K562 (cell line): ENCODE results near the gene PCDHA9. TPM values are rescaled to one million over a fixed set of nuclear protein-coding genes. Genes with fewer than 3 reads are reported as not detected.
A peak's percentile ranks its signal among the peaks of the same experiment; 100 is the strongest.
"Not testable (repeated sequence)": the region's sequence is repeated elsewhere in the genome, so short reads cannot be mapped to it uniquely, and the experiment has no call there.

ENCODE experiments used
- ATAC-seq: fragments of 200-7000 bp; cut with Tn5 transposase; 3 replicates; pipeline ENCODE4 v1.9.1; 2020; ENCODE audit warnings: moderate library complexity
- BruUV-seq: library from RNA; stranded (reverse); fragments of 400-500 nt; replicated peaks from 2 replicates; lab custom pipeline; 2021; lab: Mats Ljungman, UMichigan
- CTCF ChIA-PET: fragments of 300-600 bp; formaldehyde crosslinking; extraction: SDS; loops from one replicate; lab custom pipeline; 2021; ENCODE audit warnings: low intra/inter-chr PET ratio; lab: Yijun Ruan, JAX
- POLR2A ChIA-PET: fragments of 300-600, 350-650 bp; sonication (Branson Sonifier 250); formaldehyde crosslinking; extraction: SDS; loops from one replicate; lab custom pipeline; 2021; ENCODE audit warnings: antibody characterized with exemption, inconsistent platforms; lab: Yijun Ruan, JAX
- DNase-seq, 4 experiments: peaks; one replicate each; pipeline versions ENCODE4 v3.0.0 to v3.0.0-alpha.2; 2011 to 2018; ENCODE audit warnings: low spot score in 3 of 4, mixed read lengths in 3 of 4; ENCODE audit errors: extremely low read depth in 1 of 4
- FAIRE-seq: peaks from 2 replicates; lab custom pipeline; 2011; peaks lifted over from hg19 to GRCh38; lab: Jason Lieb, UNC
- H2AFZ ChIP-seq: 2 replicates; pipeline ENCODE4 v1.6.0; 2011; ENCODE audit warnings: low read depth, low read length, control low read depth, inconsistent platforms
- H3K27ac ChIP-seq: fragments of 200-600 bp; 3 replicates; pipeline ENCODE4 v1.8.0; 2011; ENCODE audit warnings: low read depth, mild to moderate bottlenecking, control low read depth, inconsistent platforms, low read length, moderate library complexity, mixed read lengths; ENCODE audit errors: extremely low read depth
- H3K27me3 ChIP-seq, 2 experiments: fragments of 300-600 bp in 1 of 2; 2 replicates in 1 of 2; 3 replicates in 1 of 2; pipeline versions ENCODE4 v1.6.0 to v1.8.0; 2011; ENCODE audit warnings: inconsistent platforms in 2 of 2, low read length in 2 of 2, mild to moderate bottlenecking in 1 of 2, mixed read lengths in 1 of 2, moderate library complexity in 1 of 2; ENCODE audit not compliant: control insufficient read depth in 2 of 2, insufficient read depth in 2 of 2
- H3K36me3 ChIP-seq: fragments of 300-600 bp; 3 replicates; pipeline ENCODE4 v1.8.0; 2011; ENCODE audit warnings: mild to moderate bottlenecking, low read length, inconsistent platforms; ENCODE audit not compliant: control insufficient read depth, insufficient read depth
- H3K4me1 ChIP-seq, 2 experiments: fragments of 200-600 bp in 1 of 2; replicated peaks in 1 of 2; 2 replicates in 1 of 2; 3 replicates in 1 of 2; pipeline versions ENCODE4 v1.5.1 to v1.8.0; 2011; ENCODE audit warnings: inconsistent platforms in 2 of 2, low read length in 2 of 2, mild to moderate bottlenecking in 1 of 2, mixed read lengths in 1 of 2, moderate library complexity in 1 of 2; ENCODE audit not compliant: control insufficient read depth in 2 of 2, insufficient read depth in 2 of 2
- H3K4me2 ChIP-seq: 2 replicates; pipeline ENCODE4 v1.6.1; 2011; ENCODE audit warnings: low read length, control low read depth, inconsistent platforms, mixed read lengths; ENCODE audit not compliant: insufficient read depth
- H3K4me3 ChIP-seq: fragments of 200-600 bp; sonication (generic), shearing (Covaris generic); 2 replicates; pipeline ENCODE4 v1.5.1; 2016; ENCODE audit warnings: control low read depth, inconsistent platforms
- H3K79me2 ChIP-seq: fragments of 200-600 bp; 3 replicates; pipeline ENCODE4 v1.8.0; 2011; ENCODE audit warnings: low read length, inconsistent platforms; ENCODE audit not compliant: control insufficient read depth, insufficient read depth
- H3K9ac ChIP-seq, 2 experiments: 2 replicates each; pipeline versions ENCODE4 v1.6.0 to v1.6.1; 2011; ENCODE audit warnings: low read depth in 2 of 2, low read length in 2 of 2, control low read depth in 1 of 2, inconsistent platforms in 1 of 2, mild to moderate bottlenecking in 1 of 2, mixed read lengths in 1 of 2; ENCODE audit not compliant: insufficient read depth in 1 of 2
- H3K9me1 ChIP-seq: one replicate; pipeline ENCODE4 v1.6.0; 2011; ENCODE audit warnings: inconsistent platforms, mild to moderate bottlenecking, low read length, moderate library complexity; ENCODE audit not compliant: control insufficient read depth, insufficient read depth
- H3K9me3 ChIP-seq: replicated peaks from 2 replicates; pipeline ENCODE4 v1.5.1; 2011; ENCODE audit warnings: low read depth, low read length, inconsistent platforms; ENCODE audit not compliant: control insufficient read depth, insufficient read depth
- H4K20me1 ChIP-seq: replicated peaks from 2 replicates; pipeline ENCODE4 v1.6.1; 2011; ENCODE audit warnings: low read length, inconsistent platforms, mixed read lengths; ENCODE audit not compliant: control insufficient read depth, insufficient read depth
- WGBS: fragments of 100-300 bp; shearing (Covaris generic); methylation state at CpG from one replicate; pipeline ENCODE4 v1.1.6; 2016; ENCODE audit warnings: low coverage, mixed read lengths; ENCODE audit not compliant: insufficient coverage; ENCODE audit errors: missing lambda C conversion rate; 5-methylcytosine and 5-hydroxymethylcytosine counted together
- in situ Hi-C: fragments of 300-500 bp; cut with MboI; formaldehyde crosslinking; loops from 4 replicates; pipeline ENCODE4 v1.15.0; 2018; ENCODE audit warnings: inconsistent platforms, mixed read lengths
- intact Hi-C: fragments of 100-400 bp; cut with micrococcal nuclease; formaldehyde crosslinking; loops from 2 replicates; pipeline ENCODE4 v1.14.2; 2022
- polyA plus RNA-seq, 8 experiments: library from polyadenylated mRNA; depleted of rRNA in 4 of 8; stranded (reverse) in 5 of 8; unstranded in 3 of 8; fragments of >200 nt; fragmentation: Nextera tagmentation in 2 of 8; fragmentation: Illumina TruSeq in 1 of 8; extraction: Ambion mirVana in 2 of 8; extraction: Trizol in 1 of 8; gene quantifications; 2 replicates each; pipeline versions ENCODE4 v1.2.1 to v1.2.3, GENCODE V29; 2011 to 2014; ENCODE audit warnings: inconsistent platforms in 1 of 8, missing spikeins in 1 of 8
- total RNA-seq, 7 experiments: library from RNA; depleted of rRNA in 6 of 7; stranded (reverse); fragments of >200 nt in 6 of 7; fragmentation: Illumina TruSeq in 2 of 7; extraction: Trizol in 2 of 7; gene quantifications; 2 replicates each; pipeline versions ENCODE4 v1.2.1 to v1.2.3, GENCODE V29; 2011 to 2021; ENCODE audit warnings: low replicate concordance in 1 of 7
- TF ChIP-seq, protein P1 (sequence below), 3 experiments: IDR thresholded peaks in 2 of 3; conservative IDR thresholded peaks in 1 of 3; 2 replicates each; pipeline ENCODE4 v1.5.1; 2011 to 2012; ENCODE audit warnings: low read length in 3 of 3, mild to moderate bottlenecking in 3 of 3, control low read depth in 2 of 3, improper control_type of control experiment in 1 of 3, inconsistent platforms in 1 of 3, low read depth in 1 of 3, mixed read lengths in 1 of 3, moderate library complexity in 1 of 3; ENCODE audit not compliant: insufficient read depth in 2 of 3
- TF ChIP-seq, protein P2 (sequence below), 2 experiments: fragments of 450-650 bp in 1 of 2; sonication (generic) in 1 of 2; formaldehyde crosslinking; conservative IDR thresholded peaks; 2 replicates each; pipeline versions ENCODE4 v1.4.0 to v1.8.1; 2020 to 2022; ENCODE audit warnings: mild to moderate bottlenecking in 1 of 2, missing genetic modification reagents in 1 of 2
- TF ChIP-seq, protein P3 (sequence below): fragments of 250-450 bp; sonication (Bioruptor Pico); IDR thresholded peaks from 2 replicates; pipeline ENCODE4 v1.8.0; 2021; ENCODE audit warnings: borderline replicate concordance, mild to moderate bottlenecking, moderate library complexity; ENCODE audit not compliant: poor library complexity, severe bottlenecking

PCDHA9 gene
- total and polyA plus RNA-seq, 9 of the 15 experiments (the other 6 are each of a cell fraction or from before 2014, with no cell fraction given), result not detected

GRCh38 chr5:140801494-140801841, 46.7 kb upstream of the PCDHA9 start:
- Histone ChIP-seq H4K20me1 (no peaks in the 10 kb centered on the region), H3K4me1 (peaks cover 0 to 7% of the 10 kb centered on the region in 2 experiments; a peak in 1 of 5 replicates), H3K4me2 (no peak overlapping the region), H3K9me3 (no peaks in the 10 kb centered on the region), H3K79me2 (no peaks in the 10 kb centered on the region), H3K4me3 (no peak overlapping the region), H3K27me3 (no peaks in the 10 kb centered on the region), H3K9me1 (no peaks in the 10 kb centered on the region), H3K9ac (no peak overlapping the region), H3K36me3 (no peaks in the 10 kb centered on the region), H3K27ac (no peak overlapping the region), H2AFZ (no peak overlapping the region)
- in situ Hi-C loops, result no loop called here
- intact Hi-C loops, result no loop called here
- WGBS, result 23% methylated on average over 16 of the region's 16 CpGs
- ChIA-PET CTCF (no interaction called here), POLR2A (no interaction called here)
- DNase-seq, result peak in 1 of 4 experiments; percentile 2
- TF ChIP-seq, protein P1, sequence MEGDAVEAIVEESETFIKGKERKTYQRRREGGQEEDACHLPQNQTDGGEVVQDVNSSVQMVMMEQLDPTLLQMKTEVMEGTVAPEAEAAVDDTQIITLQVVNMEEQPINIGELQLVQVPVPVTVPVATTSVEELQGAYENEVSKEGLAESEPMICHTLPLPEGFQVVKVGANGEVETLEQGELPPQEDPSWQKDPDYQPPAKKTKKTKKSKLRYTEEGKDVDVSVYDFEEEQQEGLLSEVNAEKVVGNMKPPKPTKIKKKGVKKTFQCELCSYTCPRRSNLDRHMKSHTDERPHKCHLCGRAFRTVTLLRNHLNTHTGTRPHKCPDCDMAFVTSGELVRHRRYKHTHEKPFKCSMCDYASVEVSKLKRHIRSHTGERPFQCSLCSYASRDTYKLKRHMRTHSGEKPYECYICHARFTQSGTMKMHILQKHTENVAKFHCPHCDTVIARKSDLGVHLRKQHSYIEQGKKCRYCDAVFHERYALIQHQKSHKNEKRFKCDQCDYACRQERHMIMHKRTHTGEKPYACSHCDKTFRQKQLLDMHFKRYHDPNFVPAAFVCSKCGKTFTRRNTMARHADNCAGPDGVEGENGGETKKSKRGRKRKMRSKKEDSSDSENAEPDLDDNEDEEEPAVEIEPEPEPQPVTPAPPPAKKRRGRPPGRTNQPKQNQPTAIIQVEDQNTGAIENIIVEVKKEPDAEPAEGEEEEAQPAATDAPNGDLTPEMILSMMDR (IDR thresholded peaks at IDR 0.05 in 2 of 3, conservative IDR thresholded peaks at IDR 0.05 in 1 of 3; ENCODE audit: insufficient read depth in 2 of 3, low read depth in 1 of 3, low read length in 3 of 3), result 0 out of 6 replicates have a peak, but pooled peaks of 2 of the 3 experiments have one; percentile 10 to 13
- TF ChIP-seq, protein P2, sequence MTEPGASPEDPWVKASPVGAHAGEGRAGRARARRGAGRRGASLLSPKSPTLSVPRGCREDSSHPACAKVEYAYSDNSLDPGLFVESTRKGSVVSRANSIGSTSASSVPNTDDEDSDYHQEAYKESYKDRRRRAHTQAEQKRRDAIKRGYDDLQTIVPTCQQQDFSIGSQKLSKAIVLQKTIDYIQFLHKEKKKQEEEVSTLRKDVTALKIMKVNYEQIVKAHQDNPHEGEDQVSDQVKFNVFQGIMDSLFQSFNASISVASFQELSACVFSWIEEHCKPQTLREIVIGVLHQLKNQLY (CRISPR knock-in tag; conservative IDR thresholded peaks at IDR 0.05), result no peak
- TF ChIP-seq, protein P3, sequence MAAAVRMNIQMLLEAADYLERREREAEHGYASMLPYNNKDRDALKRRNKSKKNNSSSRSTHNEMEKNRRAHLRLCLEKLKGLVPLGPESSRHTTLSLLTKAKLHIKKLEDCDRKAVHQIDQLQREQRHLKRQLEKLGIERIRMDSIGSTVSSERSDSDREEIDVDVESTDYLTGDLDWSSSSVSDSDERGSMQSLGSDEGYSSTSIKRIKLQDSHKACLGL (CRISPR knock-in tag), result no peak
- no peak for FAIRE-seq
- no TSS peak for BruUV-seq
- no peak for ATAC-seq

GRCh38 chr5:140802381-140802780, 45.8 kb upstream of the PCDHA9 start:
- H3K27ac ChIP-seq, BruUV-seq, intact Hi-C loops, H3K4me2 ChIP-seq, in situ Hi-C loops, FAIRE-seq, CTCF ChIA-PET, H3K36me3 ChIP-seq, H3K27me3 ChIP-seq, DNase-seq, H3K79me2 ChIP-seq, H4K20me1 ChIP-seq, H2AFZ ChIP-seq, POLR2A ChIA-PET, H3K9ac ChIP-seq, H3K9me3 ChIP-seq, H3K4me3 ChIP-seq, H3K9me1 ChIP-seq, ATAC-seq: not testable (repeated sequence)
- H3K4me1 ChIP-seq, result peaks cover 0 to 11% of the 10 kb centered on the region in 2 experiments; a peak in 2 of 5 replicates
- 47% methylated on average over 38 of the region's 45 CpGs for WGBS
